KMS-11 (cell line): ENCODE data around the gene COPZ1.
A peak's percentile ranks its signal among the peaks of the same experiment; 100 is the strongest.

Experiments used
- H2AFZ ChIP-seq: fragments of 200-600 bp; sonication (generic); 2 replicates; pipeline ENCODE4 v1.6.1; 2016; ENCODE audit warnings: antibody characterized with exemption, mixed run types, low read depth
- H3K27ac ChIP-seq: fragments of 200-600 bp; sonication (generic); 2 replicates; pipeline ENCODE4 v1.6.1; 2016; ENCODE audit warnings: mild to moderate bottlenecking, mixed run types
- H3K27me3 ChIP-seq: fragments of 200-600 bp; sonication (generic); 2 replicates; pipeline ENCODE4 v1.6.1; 2017; ENCODE audit warnings: mild to moderate bottlenecking, low read depth, mixed run types, moderate library complexity; ENCODE audit not compliant: insufficient read depth
- H3K36me3 ChIP-seq: fragments of 200-600 bp; sonication (generic); 2 replicates; pipeline ENCODE4 v1.6.1; 2017; ENCODE audit warnings: mild to moderate bottlenecking, mixed run types; ENCODE audit not compliant: insufficient read depth
- H3K4me1 ChIP-seq: fragments of 200-600 bp; sonication (generic); 2 replicates; pipeline ENCODE4 v1.6.1; 2016; ENCODE audit warnings: mild to moderate bottlenecking, low read depth, mixed run types; ENCODE audit not compliant: poor library complexity, severe bottlenecking
- H3K4me2 ChIP-seq: fragments of 200-600 bp; sonication (generic); 2 replicates; pipeline ENCODE4 v1.7.0; 2016; ENCODE audit warnings: mild to moderate bottlenecking, mixed run types
- H3K4me3 ChIP-seq: fragments of 200-600 bp; sonication (generic); IDR thresholded peaks from 2 replicates; pipeline ENCODE4 v1.6.1; 2017; ENCODE audit warnings: low read depth, low read length, mixed read lengths; ENCODE audit not compliant: insufficient read depth
- H3K79me2 ChIP-seq: fragments of 200-600 bp; sonication (generic); 2 replicates; pipeline ENCODE4 v1.6.1; 2016; ENCODE audit warnings: low read depth, mixed run types; ENCODE audit not compliant: insufficient read depth
- H3K9ac ChIP-seq: fragments of 200-600 bp; sonication (generic); 2 replicates; pipeline ENCODE4 v1.6.1; 2016; ENCODE audit warnings: mild to moderate bottlenecking, mixed run types
- H4K20me1 ChIP-seq: fragments of 200-600 bp; sonication (generic); 2 replicates; pipeline ENCODE4 v1.6.1; 2016; ENCODE audit warnings: mild to moderate bottlenecking, mixed run types; ENCODE audit not compliant: insufficient read depth
- CTCF ChIP-seq: fragments of 200-600 bp; sonication (generic); conservative IDR thresholded peaks from 2 replicates; pipeline ENCODE4 v1.6.1; 2017; ENCODE audit warnings: low read depth, mild to moderate bottlenecking, antibody characterized with exemption, low read length, moderate library complexity, mixed read lengths

Gene COPZ1

GRCh38 chr12:54324617-54325441, at the start of gene COPZ1:
Gene COPZ1 (plus strand): TSS chr12:54325131. CDS start chr12:54325164, 33 bp downstream.
- peaks cover 14% of the 10 kb centered on the region for H3K4me1 ChIP-seq
- H3K9ac ChIP-seq: peak within 1 kb of the TSS; percentile 69
- H3K79me2 ChIP-seq: peaks cover 18% of the 10 kb centered on the region
- H2AFZ ChIP-seq: peak within 1 kb of the TSS; percentile 98
- peak within 1 kb of the TSS; percentile 48 for H3K27ac ChIP-seq
- H4K20me1 ChIP-seq: no peaks in the 10 kb centered on the region
- TF ChIP-seq CTCF: peak; percentile 100
- peak within 1 kb of the TSS; percentile 97 for H3K4me2 ChIP-seq
- H3K4me3 ChIP-seq: no peak within 1 kb of the TSS
- H3K36me3 ChIP-seq: no peaks in the 10 kb centered on the region
- H3K27me3 ChIP-seq: no peaks in the 10 kb centered on the region

GRCh38 chr12:54276368-54276767, 48.6 kb upstream of the COPZ1 start:
- H3K36me3 ChIP-seq: peaks cover 9% of the 10 kb centered on the region
- no peak overlapping the region for H3K27ac ChIP-seq
- H3K4me1 ChIP-seq: peaks cover 54% of the 10 kb centered on the region
- no peak for TF ChIP-seq CTCF
- no peak overlapping the region for H3K4me2 ChIP-seq
- no peak overlapping the region for H3K9ac ChIP-seq
- H3K27me3 ChIP-seq: no peaks in the 10 kb centered on the region
- no peak overlapping the region for H2AFZ ChIP-seq
- peaks cover 73% of the 10 kb centered on the region for H3K79me2 ChIP-seq
- peaks cover under 1% of the 10 kb centered on the region; the same call in 1 of the 2 replicates for H4K20me1 ChIP-seq
- H3K4me3 ChIP-seq: no peak overlapping the region

GRCh38 chr12:54277823-54278276, 47.1 kb upstream of the COPZ1 start:
- no peak overlapping the region for H2AFZ ChIP-seq
- peaks cover 78% of the 10 kb centered on the region for H3K79me2 ChIP-seq
- H4K20me1 ChIP-seq: peaks cover 15% of the 10 kb centered on the region
- peaks cover 52% of the 10 kb centered on the region for H3K4me1 ChIP-seq
- peak overlapping the region; percentile 99; the same call in 1 of the 2 replicates for H3K9ac ChIP-seq
- H3K4me3 ChIP-seq: no peak overlapping the region
- no peak overlapping the region; the same call in 1 of the 2 replicates for H3K27ac ChIP-seq
- peaks cover 24% of the 10 kb centered on the region for H3K36me3 ChIP-seq
- no peaks in the 10 kb centered on the region for H3K27me3 ChIP-seq
- TF ChIP-seq CTCF: no peak
- peak overlapping the region; percentile 94 for H3K4me2 ChIP-seq

GRCh38 chr12:54279227-54279631, 45.7 kb upstream of the COPZ1 start:
- peak overlapping the region; percentile 45 for H2AFZ ChIP-seq
- peak overlapping the region; percentile 94 for H3K27ac ChIP-seq
- peaks cover 29% of the 10 kb centered on the region for H4K20me1 ChIP-seq
- peak overlapping the region; percentile 90 for H3K4me3 ChIP-seq
- peaks cover 52% of the 10 kb centered on the region for H3K4me1 ChIP-seq
- no peak; the same call in 1 of the 2 replicates for TF ChIP-seq CTCF
- peak overlapping the region; percentile 94 for H3K4me2 ChIP-seq
- H3K79me2 ChIP-seq: peaks cover 88% of the 10 kb centered on the region
- H3K27me3 ChIP-seq: no peaks in the 10 kb centered on the region
- H3K36me3 ChIP-seq: peaks cover 38% of the 10 kb centered on the region
- peak overlapping the region; percentile 99 for H3K9ac ChIP-seq
